Endothelial cell of coronary artery (primary cell): ENCODE results near the gene C5AR1. TPM values are rescaled to one million over a fixed set of nuclear protein-coding genes. Genes with fewer than 3 reads are reported as not detected.

Experiments
- total RNA-seq: library from RNA; depleted of rRNA; stranded (reverse); fragments of >200 nt; gene quantifications from 2 replicates; pipeline ENCODE4 v1.2.3, GENCODE V29; 2014

Gene C5AR1
- total RNA-seq: not detected in 2 replicates

GRCh38 chr19:47309608-47310007, at the start of gene C5AR1:
TSS of gene C5AR1 (plus strand) at chr19:47309861. CDS start at chr19:47309896, 35 bp downstream.

GRCh38 chr19:47274071-47274890, 35.4 kb upstream of the C5AR1 start, which contains the start of gene INAFM1:
TSS of gene INAFM1 (plus strand) at chr19:47274885. CDS start at chr19:47274920, 35 bp downstream.

GRCh38 chr19:47331931-47332547, 22.4 kb downstream of the C5AR1 start, which contains the start of gene C5AR2:
TSS of gene C5AR2 (plus strand) at chr19:47332175. CDS start at chr19:47340800, 8,625 bp downstream.

GRCh38 chr19:47348819-47349795, 39.4 kb downstream of the C5AR1 start, which contains the start of gene DHX34:
TSS of gene DHX34 (plus strand) at chr19:47349315. CDS start at chr19:47353031, 3,716 bp downstream.

Other genes starting within 250 kb of the C5AR1 start
- gene ZC3H4, start 196.1 kb upstream of the C5AR1 start, total RNA-seq: 12.1 and 13.6 TPM in 2 replicates
- 124 and 173 TPM in 2 replicates for gene SAE1, start 179.0 kb upstream of the C5AR1 start, total RNA-seq
- gene BBC3, start 78.7 kb upstream of the C5AR1 start, total RNA-seq: 14.2 and 21.8 TPM in 2 replicates
- gene CCDC9, start 53.3 kb upstream of the C5AR1 start, total RNA-seq: 5.0 and 5.6 TPM in 2 replicates
- 0.81 and 1.0 TPM in 2 replicates for gene INAFM1, start 35.0 kb upstream of the C5AR1 start, total RNA-seq
- 0.09 and 0.28 TPM in 2 replicates for gene C5AR2, start 22.3 kb downstream of the C5AR1 start, total RNA-seq
- 8.2 and 8.9 TPM in 2 replicates for gene DHX34, start 39.5 kb downstream of the C5AR1 start, total RNA-seq
- gene MEIS3, start 109.7 kb downstream of the C5AR1 start, total RNA-seq: 4.0 TPM in 1 of 2 replicates, not detected in the other
- under 0.01 TPM in 1 of 2 replicates, not detected in the other for gene SLC8A2, start 162.0 kb downstream of the C5AR1 start, total RNA-seq
- 4.2 and 5.5 TPM in 2 replicates for gene KPTN, start 174.4 kb downstream of the C5AR1 start, total RNA-seq
- 48.9 and 56.0 TPM in 2 replicates for gene NAPA, start 205.2 kb downstream of the C5AR1 start, total RNA-seq